GM12878 (cell line): ENCODE measurements around the gene TCTN1. TPM values are rescaled to one million over a fixed set of nuclear protein-coding genes. Genes with fewer than 3 reads are reported as not detected.

Source experiments
- ATF7 ChIP-seq: fragments of 450-650 bp; IDR thresholded peaks from 2 replicates; pipeline ENCODE4 v1.6.1; 2016; ENCODE audit warnings: low read depth, mild to moderate bottlenecking
- FOXM1 ChIP-seq: IDR thresholded peaks from 2 replicates; pipeline ENCODE4 v1.6.1; 2012; ENCODE audit warnings: low read depth, mild to moderate bottlenecking, inconsistent platforms, low read length, moderate library complexity
- HCFC1 ChIP-seq: fragments of 150-350 bp; IDR thresholded peaks from 2 replicates; pipeline ENCODE4 v1.6.1; 2014; ENCODE audit warnings: low read length
- IKZF2 ChIP-seq, 2 experiments: fragments of 450-650 bp; IDR thresholded peaks; 2 replicates each; pipeline ENCODE4 v1.6.1; 2017; ENCODE audit warnings: mild to moderate bottlenecking in 2 of 2, moderate library complexity in 2 of 2
- JUNB ChIP-seq: IDR thresholded peaks from 2 replicates; pipeline ENCODE4 v1.6.1; 2016; ENCODE audit warnings: antibody characterized with exemption, mild to moderate bottlenecking
- KAT2A ChIP-seq: conservative IDR thresholded peaks from 2 replicates; pipeline ENCODE4 v1.6.1; 2011; ENCODE audit warnings: low read depth, low read length; ENCODE audit not compliant: control insufficient read depth
- NFIC ChIP-seq: IDR thresholded peaks from 2 replicates; pipeline ENCODE4 v1.6.1; 2012; ENCODE audit warnings: low read depth, mild to moderate bottlenecking, inconsistent platforms, low read length, moderate library complexity
- NFXL1 ChIP-seq: fragments of 450-650 bp; IDR thresholded peaks from 2 replicates; pipeline ENCODE4 v1.6.1; 2017; ENCODE audit warnings: antibody characterized with exemption, mild to moderate bottlenecking, borderline replicate concordance
- RB1 ChIP-seq: fragments of 450-650 bp; formaldehyde crosslinking; IDR thresholded peaks from 2 replicates; pipeline ENCODE4 v1.6.1; 2017; ENCODE audit warnings: mild to moderate bottlenecking, borderline replicate concordance
- STAT3 ChIP-seq: IDR thresholded peaks from 2 replicates; pipeline ENCODE4 v1.6.1; 2011; ENCODE audit warnings: low read depth, low read length, improper control_type of control experiment
- TCF3 ChIP-seq: IDR thresholded peaks from 2 replicates; pipeline ENCODE4 v1.6.1; 2012; ENCODE audit warnings: low read depth, mild to moderate bottlenecking, low read length, borderline replicate concordance; ENCODE audit not compliant: insufficient read depth
- ZBTB33 ChIP-seq: fragments of 450-650 bp; IDR thresholded peaks from 2 replicates; pipeline ENCODE4 v1.6.1; 2017; ENCODE audit warnings: mild to moderate bottlenecking
- ZBTB4 ChIP-seq: fragments of 450-650 bp; formaldehyde crosslinking; IDR thresholded peaks from 2 replicates; pipeline ENCODE4 v1.4.0; 2022; ENCODE audit warnings: mild to moderate bottlenecking, moderate library complexity
- ZNF592 ChIP-seq: fragments of 450-650 bp; IDR thresholded peaks from 2 replicates; pipeline ENCODE4 v1.6.1; 2017; ENCODE audit warnings: mild to moderate bottlenecking, moderate library complexity
- ZNF622 ChIP-seq: fragments of 450-650 bp; IDR thresholded peaks from 2 replicates; pipeline ENCODE4 v1.6.1; 2017; ENCODE audit warnings: mild to moderate bottlenecking, inconsistent platforms
- polyA plus RNA-seq, 11 experiments: library from polyadenylated mRNA; depleted of rRNA in 4 of 11; unstranded in 6 of 11; stranded (reverse) in 5 of 11; fragments of >200 nt; fragmentation: Nextera tagmentation in 4 of 11; fragmentation: Illumina TruSeq in 1 of 11; extraction: Ambion mirVana in 4 of 11; extraction: Trizol in 1 of 11; gene quantifications; 1 replicate in 1 of 11; 2 replicates in 10 of 11; pipeline versions ENCODE4 v1.2.1 to v1.2.3, GENCODE V29; 2011 to 2016; ENCODE audit warnings: inconsistent platforms in 2 of 11, missing spikeins in 2 of 11, low read depth in 1 of 11
- total RNA-seq, 4 experiments: library from RNA; depleted of rRNA in 3 of 4; stranded (reverse); fragments of >200 nt in 3 of 4; fragmentation: Illumina TruSeq in 1 of 4; extraction: Trizol in 1 of 4; gene quantifications; 2 replicates each; pipeline versions ENCODE4 v1.2.1 to v1.2.3, GENCODE V29; 2013 to 2021
- TF ChIP-seq, protein P1 (sequence below): IDR thresholded peaks from 2 replicates; pipeline ENCODE4 v1.6.1; 2011; ENCODE audit warnings: borderline replicate concordance, low read depth, mild to moderate bottlenecking, moderate library complexity, mixed read lengths, low read length; ENCODE audit not compliant: insufficient read depth; ENCODE audit errors: extremely low read length

Gene TCTN1
- total and polyA plus RNA-seq, 10 of the 15 experiments (the other 5 are each of a cell fraction or from before 2014, with no cell fraction given): 8.8 to 23.5 (median 15.3) TPM

GRCh38 chr12:110661337-110661972, 47.5 kb downstream of the TCTN1 start (continued):
- TF ChIP-seq ZBTB33 (no peak), NFIC (peak; percentile 93), ZNF622 (no peak), FOXM1 (peak; percentile 87; the same call in 1 of the 2 replicates), RB1 (0 out of 2 replicates have a peak, but pooled peaks have one; percentile 16), STAT3 (peak; percentile 83; the same call in 1 of the 2 replicates), ATF7 (peak; percentile 95), HCFC1 (0 out of 2 replicates have a peak, but pooled peaks have one; percentile 34), NFXL1 (no peak), IKZF2 (IDR thresholded peaks at IDR 0.05) (peak; percentile 92 to 94), ZNF592 (peak; percentile 75; the same call in 1 of the 2 replicates), TCF3 (no peak), KAT2A (no peak), JUNB (peak; percentile 44; the same call in 1 of the 2 replicates), ZBTB4 (CRISPR knock-in tag) (no peak)
- TF ChIP-seq, protein P1, sequence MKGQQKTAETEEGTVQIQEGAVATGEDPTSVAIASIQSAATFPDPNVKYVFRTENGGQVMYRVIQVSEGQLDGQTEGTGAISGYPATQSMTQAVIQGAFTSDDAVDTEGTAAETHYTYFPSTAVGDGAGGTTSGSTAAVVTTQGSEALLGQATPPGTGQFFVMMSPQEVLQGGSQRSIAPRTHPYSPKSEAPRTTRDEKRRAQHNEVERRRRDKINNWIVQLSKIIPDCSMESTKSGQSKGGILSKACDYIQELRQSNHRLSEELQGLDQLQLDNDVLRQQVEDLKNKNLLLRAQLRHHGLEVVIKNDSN: peak; percentile 47
